Umbilical cord (tissue), 2 donors: ENCODE measurements around the gene RBBP7. TPM values are rescaled to one million over a fixed set of nuclear protein-coding genes. Genes with fewer than 3 reads are reported as not detected.
A peak's percentile ranks its signal among the peaks of the same experiment; 100 is the strongest.

Experiments
- DNase-seq: peaks from one replicate; pipeline ENCODE4 v3.0.0-alpha.2; 2015; ENCODE audit warnings: low spot score
- total RNA-seq: library from RNA; depleted of rRNA; stranded (reverse); fragments of >200 nt; gene quantifications from one replicate; pipeline ENCODE4 v1.2.3, GENCODE V29; 2014; ENCODE audit warnings: low replicate concordance; ENCODE audit not compliant: insufficient read depth

The RBBP7 gene
- total RNA-seq = 129 TPM

DNA sequence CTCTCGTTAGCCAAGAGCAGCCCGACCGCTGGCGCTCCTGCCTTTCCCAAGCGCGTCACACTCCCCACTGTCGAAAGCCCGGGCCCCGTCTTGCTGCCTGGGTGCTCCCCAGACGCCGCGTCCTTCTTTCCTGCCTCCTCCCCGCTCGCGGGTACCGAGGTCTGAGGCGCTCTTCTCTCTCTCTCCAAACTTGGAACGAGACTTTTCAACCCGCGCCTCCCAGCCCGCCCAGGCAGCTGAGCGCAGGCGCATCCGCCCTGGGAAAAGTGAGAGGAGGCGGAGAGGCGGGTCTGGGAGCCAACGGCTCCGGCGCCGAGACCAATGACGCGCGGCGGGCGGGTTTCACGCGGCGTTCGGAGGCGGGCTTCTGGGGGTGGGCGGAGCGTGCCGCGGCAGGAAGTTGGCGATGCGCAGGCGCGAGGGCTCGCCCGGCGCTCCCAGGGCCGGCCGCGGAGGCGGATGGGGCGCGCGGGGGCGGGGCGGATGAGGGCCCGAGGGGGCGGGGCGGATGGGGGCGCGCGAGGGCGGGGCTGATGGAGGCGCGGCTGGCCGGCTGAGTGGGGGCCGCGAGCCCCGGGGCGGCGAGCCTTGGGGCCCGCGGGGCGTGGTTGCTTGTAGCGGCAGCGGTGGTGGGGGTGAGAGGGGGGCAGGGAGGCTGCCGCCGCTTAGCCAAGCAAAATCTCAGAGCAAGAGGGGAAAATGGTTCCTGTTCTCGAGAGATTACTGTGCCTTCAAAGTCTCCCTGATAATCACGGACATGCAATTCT lies at the start of gene RBBP7:
Gene RBBP7 (minus strand): TSS at position 268 of the 767 bp plus-strand sequence. CDS start 309 bp downstream, outside the sequence.
- peak; percentile 95 for DNase-seq

DNA sequence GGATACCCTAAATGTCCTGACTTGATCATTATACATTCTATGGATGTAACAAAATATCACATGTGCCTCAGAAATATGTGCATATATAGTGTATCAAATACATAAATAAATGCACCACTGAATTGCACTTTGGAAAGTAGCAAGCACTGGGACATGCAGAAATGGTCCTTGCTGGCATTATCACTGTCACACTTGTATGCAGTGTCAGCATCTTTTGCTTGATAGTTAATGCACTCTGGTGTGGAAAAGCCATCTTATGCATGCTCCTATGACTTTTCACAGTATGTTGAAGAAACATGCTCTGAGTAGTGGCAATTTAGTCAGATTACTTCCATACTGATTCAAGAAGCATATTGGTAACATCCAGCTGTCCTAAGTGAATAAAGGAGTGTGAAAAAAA lies 48.8 kb upstream of the RBBP7 start:
- DNase-seq = no peak

DNA sequence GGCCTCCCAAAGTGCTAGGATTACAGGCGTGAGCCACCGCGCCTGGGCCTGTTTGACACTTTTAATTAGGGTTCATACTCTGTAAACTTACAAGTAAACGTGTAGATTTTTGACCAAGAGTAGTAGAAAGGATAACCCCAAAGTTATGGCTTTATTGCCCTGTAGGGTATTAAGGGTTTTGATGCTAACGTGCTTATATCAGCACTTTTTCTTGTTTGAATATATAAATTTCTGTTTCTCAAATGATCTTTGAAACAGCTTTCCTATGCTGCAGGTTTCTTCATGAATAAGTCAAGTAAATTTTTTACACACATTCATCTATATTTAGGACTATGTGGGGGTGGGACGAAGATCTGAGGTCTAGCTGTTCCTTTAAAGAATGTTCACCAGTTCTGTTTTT lies 47.0 kb upstream of the RBBP7 start:
- DNase-seq = no peak

DNA sequence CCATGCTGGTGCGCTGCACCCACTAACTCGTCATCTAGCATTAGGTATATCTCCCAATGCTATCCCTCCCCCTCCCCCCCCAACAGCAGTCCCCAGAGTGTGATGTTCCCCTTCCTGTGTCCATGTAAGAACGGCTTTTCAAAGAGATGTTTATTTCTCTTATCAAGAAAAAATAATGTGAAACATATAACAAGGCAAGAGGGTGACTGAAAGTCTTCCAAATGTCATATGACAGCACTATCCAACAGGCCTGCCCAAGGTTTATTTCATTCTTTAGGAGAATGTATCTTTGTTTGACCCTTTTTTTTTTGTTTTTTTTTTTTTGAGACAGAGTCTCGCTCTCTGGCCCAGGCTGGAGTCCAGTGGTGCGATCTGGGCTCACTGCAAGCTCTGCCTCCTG lies 46.4 kb upstream of the RBBP7 start:
- DNase-seq = no peak

DNA sequence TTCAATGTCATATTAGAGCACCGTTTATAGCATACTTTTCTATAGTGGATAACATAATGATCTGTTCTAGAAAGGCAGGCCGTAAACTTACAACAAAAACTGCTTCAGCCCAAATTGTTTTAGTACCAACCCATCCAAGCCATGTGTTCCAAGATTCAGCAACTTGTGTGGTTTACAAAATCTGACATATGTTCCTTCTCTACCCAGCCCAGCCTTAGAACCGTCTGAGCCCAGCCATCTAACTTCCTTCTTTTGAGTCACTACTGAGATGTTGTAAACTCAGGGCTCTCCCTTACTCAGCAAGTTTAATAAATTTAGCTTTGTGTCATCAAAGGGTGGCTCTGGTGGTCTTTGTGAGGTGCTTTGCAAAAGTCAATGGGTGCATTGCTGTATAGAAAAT lies 43.9 kb upstream of the RBBP7 start:
- no peak for DNase-seq

DNA sequence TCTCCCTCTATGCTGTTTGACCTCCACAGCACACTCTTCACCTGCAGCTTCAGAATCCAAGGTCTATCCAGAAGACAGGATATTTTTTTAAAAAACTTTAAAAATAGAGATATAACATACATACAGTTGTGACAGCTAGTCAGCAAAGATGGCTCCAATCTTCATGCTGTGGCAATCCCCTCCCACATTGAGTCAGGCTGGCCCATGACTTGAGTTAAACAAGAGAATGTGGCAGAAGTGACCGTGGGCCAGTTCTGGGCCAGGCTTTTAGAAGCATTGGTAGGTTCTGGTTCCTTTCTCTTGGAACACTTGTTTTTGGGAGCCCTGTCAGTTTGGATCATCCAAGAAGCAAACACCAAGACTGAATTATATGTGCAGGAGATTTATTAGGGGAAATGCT lies 40.2 kb upstream of the RBBP7 start:
- no peak for DNase-seq

DNA sequence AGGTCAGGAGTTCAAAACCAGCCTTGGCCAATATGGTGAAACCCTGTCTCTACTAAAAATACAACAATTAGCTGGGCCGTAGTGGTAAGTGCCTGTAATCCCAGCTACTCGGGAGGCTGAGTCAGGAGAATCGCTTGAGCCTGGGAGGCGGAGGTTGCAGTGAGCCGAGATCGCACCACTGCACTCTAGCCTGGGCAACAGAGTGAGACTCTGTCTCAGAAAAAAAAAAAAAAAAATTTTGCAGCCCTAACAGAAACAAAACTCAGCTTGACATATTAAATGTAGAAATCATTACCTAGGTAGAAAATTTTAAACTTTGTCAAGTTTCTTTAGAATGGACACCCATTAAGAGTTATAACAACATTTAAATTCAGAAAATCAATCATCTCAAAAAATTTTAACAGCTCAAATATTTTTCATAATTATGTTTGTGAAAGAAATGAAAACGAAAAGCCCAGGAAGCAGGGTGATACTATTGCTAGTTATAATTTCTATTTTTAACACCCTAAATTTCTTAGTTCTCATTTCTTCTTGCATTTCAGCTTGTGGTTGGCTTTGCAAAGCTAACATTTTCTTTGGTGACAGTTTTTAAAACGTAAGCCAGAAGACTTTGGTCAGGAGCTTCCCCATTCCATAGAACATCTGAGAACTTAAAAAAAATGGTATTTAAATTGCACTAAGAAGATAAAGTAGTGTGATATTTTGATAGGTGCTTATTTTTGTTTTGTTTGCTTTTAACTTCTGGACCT lies 33.3 kb upstream of the RBBP7 start:
- DNase-seq = no peak

DNA sequence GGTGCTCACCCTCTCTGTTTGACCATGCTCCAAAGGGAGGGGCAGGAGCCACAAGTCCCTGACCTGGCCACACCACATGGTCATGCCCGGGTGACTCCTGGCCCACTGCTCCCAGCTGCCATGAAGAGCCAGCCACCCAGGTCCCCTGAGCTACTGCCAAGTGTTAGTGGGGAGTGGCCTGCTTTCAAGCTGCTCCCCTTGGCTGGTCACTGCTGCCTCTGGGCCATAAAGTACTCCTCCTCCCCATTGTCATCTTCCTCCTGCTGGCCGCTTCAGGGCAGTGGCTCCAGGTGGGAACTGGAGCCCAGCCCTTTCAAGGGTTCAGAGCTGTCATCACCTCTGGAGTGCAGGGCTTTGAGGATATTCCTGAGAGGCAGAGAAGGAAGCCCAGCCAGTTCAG lies 27.3 kb upstream of the RBBP7 start:
- no peak for DNase-seq

DNA sequence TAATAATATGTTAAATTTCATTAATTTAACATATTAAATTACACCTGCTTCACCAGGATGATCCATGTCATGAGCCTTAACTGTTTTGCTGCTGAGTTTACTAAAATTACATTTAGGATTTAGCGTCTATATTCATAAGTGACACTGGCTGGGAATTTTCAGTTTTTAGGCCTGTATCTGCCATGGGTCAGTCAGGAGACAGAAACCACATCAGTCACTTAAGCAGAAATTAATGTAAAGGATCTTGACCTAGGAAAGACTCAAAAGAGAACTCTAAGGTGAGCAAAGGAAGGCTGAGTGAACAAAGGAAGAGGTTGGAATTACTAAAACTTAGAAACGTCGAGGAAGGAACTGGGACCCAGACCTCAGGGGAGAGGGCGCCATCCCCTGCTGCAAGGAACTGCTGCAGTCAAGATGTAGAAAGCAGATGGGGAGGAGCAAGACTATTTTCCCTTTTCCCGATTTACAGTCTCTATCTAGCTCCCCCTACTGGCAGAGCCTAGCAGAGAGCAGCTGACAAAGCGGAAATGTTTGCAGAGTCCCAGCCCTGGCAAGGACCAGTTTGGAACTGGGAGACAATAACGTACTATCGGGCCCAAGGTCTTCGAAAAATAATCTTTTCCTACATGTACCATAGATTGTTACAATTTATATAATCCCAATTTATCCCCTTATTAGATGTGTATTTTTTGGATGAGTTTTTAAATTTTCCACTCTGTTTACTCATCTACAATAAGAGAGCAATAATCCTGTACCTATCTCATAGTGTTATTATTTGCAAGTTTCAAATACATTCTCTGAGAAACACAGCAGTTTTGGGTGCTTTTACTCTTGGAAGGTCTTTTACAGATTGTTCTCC lies 22.6 kb upstream of the RBBP7 start:
- peak; percentile 81 for DNase-seq

DNA sequence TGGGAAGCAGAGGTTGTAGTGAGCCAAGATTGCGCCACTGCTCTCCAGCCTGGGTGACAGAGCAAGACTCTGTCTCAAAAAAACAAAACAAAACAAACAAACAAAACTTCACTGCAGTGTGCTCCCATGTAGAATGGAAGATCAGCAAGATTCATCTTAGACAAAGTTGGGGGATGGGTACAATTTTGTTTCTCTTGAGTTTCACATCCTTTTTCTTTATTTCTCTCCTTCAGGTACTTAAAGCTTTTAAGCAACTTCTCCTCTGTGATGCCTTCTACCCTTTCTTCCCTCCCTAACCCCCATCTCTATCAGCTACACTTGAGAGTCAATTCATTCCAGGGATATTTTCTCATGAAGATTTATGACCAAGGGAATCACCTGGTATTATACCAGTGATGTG lies 15.5 kb upstream of the RBBP7 start:
- DNase-seq = no peak

DNA sequence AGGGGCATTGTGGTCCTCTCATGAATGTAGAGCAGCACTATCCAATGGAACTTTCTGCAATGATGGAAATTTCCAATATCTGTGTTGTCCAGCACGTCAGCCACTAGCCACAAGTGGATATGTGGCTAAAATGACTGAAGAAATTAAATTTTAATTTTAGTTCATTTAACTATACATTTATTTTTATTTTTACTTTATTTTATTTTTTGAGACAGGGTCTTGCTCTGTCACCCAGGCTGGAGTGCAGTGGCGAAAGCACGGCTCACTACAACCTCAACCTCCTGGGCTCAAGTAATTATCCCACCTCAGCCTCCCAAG lies 13.3 kb upstream of the RBBP7 start:
- no peak for DNase-seq

DNA sequence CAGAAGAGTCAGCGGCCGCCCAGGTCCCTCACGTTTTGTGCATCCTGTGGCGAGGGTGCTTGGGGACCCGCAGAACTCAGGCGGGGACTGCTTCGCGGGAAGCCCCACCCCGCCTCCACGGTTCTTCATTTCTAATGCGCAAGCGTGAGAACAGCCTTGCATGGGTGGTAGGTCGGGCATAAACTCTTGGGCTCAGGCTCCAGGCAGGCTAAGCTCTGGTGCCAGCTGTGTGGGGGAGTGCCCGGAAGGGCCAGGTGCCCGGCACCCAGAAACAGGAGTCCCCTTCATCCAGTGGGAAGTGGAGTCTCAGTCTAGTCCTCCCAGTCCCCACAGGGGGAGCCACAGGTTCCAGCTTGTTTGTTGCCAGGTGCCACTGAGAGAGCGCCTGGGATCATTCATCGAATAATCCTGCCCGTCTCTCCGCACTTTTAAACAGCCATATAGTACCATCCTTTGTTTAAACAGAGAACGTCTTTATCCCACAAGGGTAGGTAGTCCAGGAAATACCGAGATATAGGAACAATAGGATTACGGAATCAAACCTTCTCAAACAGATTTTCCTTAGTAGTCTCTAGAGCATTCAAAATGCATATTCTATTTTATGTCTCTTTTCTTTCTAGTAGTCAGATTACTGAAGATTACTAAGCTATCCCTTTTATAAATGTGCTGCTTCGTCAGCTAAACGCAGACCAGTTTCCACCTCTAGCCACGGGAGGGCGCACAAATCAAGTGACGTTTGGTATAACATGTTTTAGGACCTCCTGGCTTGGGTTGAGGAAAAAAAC lies 12.7 kb upstream of the RBBP7 start:
- DNase-seq = peak; percentile 69

DNA sequence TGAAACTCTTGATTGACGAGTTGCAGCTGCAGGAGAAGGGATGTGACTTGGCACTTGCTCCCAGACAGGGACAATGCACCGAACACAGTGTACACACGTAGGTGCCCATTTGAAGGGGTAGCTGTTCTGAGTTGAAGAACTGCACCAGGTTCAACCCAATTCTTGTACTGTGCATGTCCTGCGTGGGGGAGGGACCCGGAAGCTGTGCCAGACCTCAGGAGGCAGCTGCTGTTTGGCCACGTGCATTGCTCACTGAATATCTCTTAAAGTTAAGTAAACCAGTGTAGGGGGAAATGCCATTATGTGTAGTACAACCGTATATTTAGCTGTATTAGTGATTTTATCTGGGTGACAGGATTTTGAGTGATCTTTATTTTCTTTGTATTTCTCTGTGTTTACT lies 12.0 kb upstream of the RBBP7 start:
- DNase-seq = peak; percentile 20

DNA sequence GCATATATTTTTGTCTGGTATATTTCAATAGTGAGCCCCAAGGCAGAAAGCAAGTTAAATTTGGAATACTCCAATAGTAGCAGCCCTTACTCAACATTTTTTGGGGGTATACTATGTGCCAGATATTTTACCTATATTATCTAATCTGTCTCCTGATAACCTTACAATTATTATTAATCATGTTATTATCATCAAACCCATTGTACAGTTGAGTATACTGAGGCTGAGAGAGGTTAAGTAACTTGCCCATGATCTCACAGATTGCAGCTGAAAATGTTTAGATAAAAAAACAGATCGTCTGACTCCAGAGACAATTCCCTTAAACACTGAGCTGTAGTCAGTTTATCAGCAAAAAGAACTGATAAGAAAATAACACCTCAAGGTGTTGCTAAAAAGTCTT lies 6.5 kb upstream of the RBBP7 start:
- no peak for DNase-seq

DNA sequence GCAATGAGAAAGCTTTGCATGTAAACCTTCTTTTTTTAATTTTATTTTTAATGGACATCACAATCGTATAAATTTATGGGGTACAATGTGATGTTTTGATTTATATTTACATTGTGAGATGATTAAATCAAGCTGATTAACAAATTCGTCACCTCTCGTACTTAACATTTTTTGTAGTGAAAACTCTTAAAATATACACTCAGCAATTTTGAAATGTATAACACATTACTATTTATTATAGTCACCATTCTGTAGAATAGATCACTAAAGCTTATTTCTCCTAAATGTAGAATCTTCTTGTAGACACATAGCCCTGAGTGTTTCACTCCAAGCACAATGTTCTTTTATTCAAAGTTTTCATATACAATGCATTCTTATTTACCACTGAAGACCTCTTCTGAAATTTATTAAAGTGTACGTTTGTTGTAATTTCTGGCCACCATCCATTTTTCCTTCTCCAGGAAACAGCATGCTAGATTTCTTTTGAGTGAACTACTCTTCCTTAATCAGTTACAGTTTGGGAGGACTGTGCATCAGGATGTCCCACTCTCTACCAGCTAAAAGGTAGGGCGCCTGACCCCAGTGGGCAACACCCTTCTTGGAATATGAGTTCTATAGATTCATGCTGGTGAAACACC lies 4.4 kb upstream of the RBBP7 start:
- no peak for DNase-seq

DNA sequence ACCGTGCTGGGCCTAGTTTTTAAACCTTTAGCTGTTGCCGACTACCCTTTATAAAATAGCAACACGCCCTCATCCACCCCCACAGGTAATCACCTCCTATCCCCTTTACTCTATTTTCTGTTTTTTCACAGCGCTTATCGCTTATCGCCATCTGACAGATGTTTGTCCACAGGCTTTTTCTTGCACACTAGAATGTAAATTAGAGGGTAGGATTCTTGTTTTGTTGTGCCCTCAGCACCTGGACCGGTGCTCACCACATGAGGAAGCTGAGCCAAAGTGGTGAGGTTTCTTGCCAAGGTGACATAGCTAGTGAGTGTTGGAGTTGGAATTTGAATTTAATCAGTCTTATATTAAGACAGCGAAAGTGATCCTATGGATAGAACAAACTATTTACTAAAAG lies 2.9 kb upstream of the RBBP7 start:
- no peak for DNase-seq

DNA sequence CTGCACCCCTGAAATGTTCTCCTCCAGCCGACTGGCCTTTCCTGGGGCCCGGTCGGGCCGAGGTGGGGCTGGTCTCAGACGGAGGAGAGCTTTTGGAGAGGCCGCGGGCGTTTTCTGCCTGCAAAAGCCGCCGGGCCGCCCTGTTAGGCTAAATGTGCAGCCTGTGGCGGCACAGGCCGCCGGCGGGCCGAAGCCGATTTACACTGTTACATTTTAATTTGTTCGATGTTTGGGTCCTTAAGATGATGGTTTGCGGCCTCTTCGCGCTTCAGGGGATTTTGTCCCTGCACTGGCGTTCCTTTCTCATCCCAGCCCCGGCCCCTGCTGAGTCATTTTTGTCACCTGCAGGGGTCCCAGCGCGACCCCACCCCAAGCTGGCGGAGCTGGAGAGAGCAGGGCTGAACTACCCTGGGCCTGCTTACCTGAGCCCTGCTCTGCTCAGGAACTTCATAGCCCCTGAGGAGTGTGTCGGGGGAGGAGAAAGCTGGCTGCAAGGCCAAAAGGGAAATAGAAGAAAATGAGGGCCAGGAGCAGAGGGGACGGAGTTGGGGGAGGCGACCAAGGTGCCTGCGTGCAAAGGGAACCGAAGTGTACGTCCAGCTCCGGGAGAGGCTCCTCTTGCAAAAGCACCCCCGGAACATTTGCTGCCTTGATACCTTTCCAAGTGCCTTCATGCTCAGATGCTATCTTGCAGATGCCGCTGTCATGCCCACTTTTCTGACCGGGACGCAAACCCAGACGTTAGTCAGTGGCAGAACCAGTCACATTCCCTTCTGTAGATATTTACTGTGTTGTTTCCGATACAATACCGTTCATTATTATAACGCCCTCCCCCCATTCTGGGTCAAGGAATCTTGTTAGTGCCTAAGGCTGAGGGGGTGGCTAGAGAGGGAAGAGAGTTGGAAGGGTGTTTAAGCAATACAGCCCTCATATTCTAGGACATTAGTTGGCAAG lies 977 bp upstream of the RBBP7 start:
- peak; percentile 24 for DNase-seq

DNA sequence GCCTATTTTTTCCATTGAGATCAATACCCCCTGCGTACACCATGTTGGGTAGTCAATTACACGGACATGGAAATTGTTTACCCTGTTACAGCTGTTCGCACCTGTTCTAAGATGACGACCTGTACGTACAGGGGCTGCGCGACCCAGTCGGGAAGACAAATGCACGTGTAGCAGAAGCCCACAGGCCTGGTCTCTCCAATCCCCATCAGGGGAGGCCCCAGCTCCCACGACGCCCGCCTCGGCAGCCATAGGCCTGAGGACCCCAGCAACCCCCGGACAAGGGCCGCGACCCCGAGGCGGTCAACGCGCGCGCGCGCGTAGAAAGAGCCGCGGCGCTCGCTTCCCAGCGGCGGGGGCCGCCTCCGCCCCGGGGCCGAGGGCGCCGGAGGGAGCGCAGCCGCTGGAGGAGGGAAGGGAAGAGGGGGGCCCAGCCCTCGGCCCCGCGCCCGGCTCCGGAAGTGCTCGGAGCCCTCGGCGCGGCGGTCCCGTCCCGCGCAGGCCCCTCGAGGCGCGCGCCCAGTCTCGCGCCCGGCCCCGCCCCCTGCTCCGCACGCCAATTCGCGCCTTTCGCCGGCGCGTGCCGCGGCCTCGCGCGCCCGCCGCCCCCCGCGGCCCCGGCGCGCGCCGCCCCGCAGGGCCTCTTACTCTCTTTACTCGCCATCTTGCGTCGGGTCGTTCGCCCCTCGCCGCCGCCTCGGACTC lies 618 bp downstream of the RBBP7 start:
- no peak for DNase-seq

DNA sequence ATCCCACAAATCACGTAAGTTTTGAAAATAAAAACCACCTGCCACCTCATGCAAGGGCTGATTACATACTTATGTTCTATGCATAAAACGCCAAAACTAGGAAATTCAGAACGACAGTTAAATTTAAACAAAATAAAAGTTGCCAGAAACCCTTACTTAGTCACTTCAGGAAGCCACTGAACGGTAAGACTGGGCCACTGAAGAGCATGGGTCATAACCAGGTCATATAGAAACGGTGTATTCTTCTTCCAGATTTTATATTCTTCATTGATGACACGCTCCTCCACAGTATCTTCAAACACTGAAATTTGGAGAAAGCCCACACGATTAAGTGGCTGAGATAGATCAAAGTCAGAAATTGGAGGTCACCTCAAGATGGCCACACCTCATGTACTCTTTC lies 1.2 kb downstream of the RBBP7 start:
- DNase-seq = no peak
